Esophagus muscularis mucosa (tissue), 3 donors: ENCODE results near the gene RIC8B.

Experiments
- CTCF ChIP-seq, 3 experiments: fragments of 200-600 bp in 2 of 3; fragments of 450-650 bp in 1 of 3; sonication (generic) in 2 of 3; IDR thresholded peaks; one replicate each; pipeline ENCODE4 v1.5.1; 2017 to 2019; ENCODE audit warnings: antibody characterized with exemption in 3 of 3, mild to moderate bottlenecking in 2 of 3, moderate library complexity in 1 of 3
- POLR2AphosphoS5 ChIP-seq, 2 donors: sonication (generic); formaldehyde crosslinking; IDR thresholded peaks; one replicate each; pipeline ENCODE4 v1.6.1; 2017; ENCODE audit warnings: antibody characterized with exemption in 2 of 2

- no peak for TF ChIP-seq POLR2AphosphoS5 (IDR thresholded peaks at IDR 0.05)
- TF ChIP-seq CTCF (IDR thresholded peaks at IDR 0.05): no peak
Measured at GRCh38 chr12:106773286-106774004, 1.0 kb upstream of the RIC8B start.
